ENCODE results near the gene DDX10. TPM values are rescaled to one million over a fixed set of nuclear protein-coding genes. Genes with fewer than 3 reads are reported as not detected.

The DDX10 gene
- total RNA-seq, 1 experiment from 2014 or later = 43.4 TPM

GRCh38 chr11:108934289-108934688 lies 269.4 kb downstream of the DDX10 start:
- Histone ChIP-seq H3K36me3 (no peaks in the 10 kb centered on the region), H3K27ac (no peak overlapping the region), H3K4me3 (no peak overlapping the region), H3K27me3 (no peaks in the 10 kb centered on the region), H3K9me3 (replicated peaks) (no peaks in the 10 kb centered on the region), H3K4me1 (no peaks in the 10 kb centered on the region)
- DNase-seq = no peak

- Histone ChIP-seq H3K36me3 (no peaks in the 10 kb centered on the region), H3K27ac (no peak overlapping the region), H3K27me3 (no peaks in the 10 kb centered on the region), H3K9me3 (replicated peaks) (no peaks in the 10 kb centered on the region), H3K4me3 (no peak overlapping the region), H3K4me1 (no peaks in the 10 kb centered on the region)
- DNase-seq = no peak
Observed at GRCh38 chr11:108934696-108935095, 269.8 kb downstream of the DDX10 start.

- Histone ChIP-seq H3K4me1 (no peaks in the 10 kb centered on the region), H3K9me3 (replicated peaks) (no peaks in the 10 kb centered on the region), H3K4me3 (no peak overlapping the region), H3K36me3 (no peaks in the 10 kb centered on the region), H3K27me3 (no peaks in the 10 kb centered on the region), H3K27ac (no peak overlapping the region)
- no peak for DNase-seq
Observed at GRCh38 chr11:108937746-108938145, 272.9 kb downstream of the DDX10 start.

- Histone ChIP-seq H3K4me1 (no peaks in the 10 kb centered on the region), H3K4me3 (no peak overlapping the region), H3K9me3 (replicated peaks) (no peaks in the 10 kb centered on the region), H3K36me3 (no peaks in the 10 kb centered on the region), H3K27ac (no peak overlapping the region), H3K27me3 (no peaks in the 10 kb centered on the region)
- DNase-seq = no peak
Observed at GRCh38 chr11:108938604-108939003, 273.7 kb downstream of the DDX10 start.

- H3K36me3 ChIP-seq = no peaks in the 10 kb centered on the region
- no peaks in the 10 kb centered on the region for H3K4me1 ChIP-seq
- no peak overlapping the region for H3K27ac ChIP-seq
- DNase-seq = no peak
- no peaks in the 10 kb centered on the region for H3K27me3 ChIP-seq
- H3K9me3 ChIP-seq (replicated peaks) = no peaks in the 10 kb centered on the region
- H3K4me3 ChIP-seq = no peak overlapping the region
Observed at GRCh38 chr11:108939135-108939534, 274.3 kb downstream of the DDX10 start.

GRCh38 chr11:108943853-108944252 lies 279.0 kb downstream of the DDX10 start:
- no peaks in the 10 kb centered on the region for H3K36me3 ChIP-seq
- H3K4me1 ChIP-seq = no peaks in the 10 kb centered on the region
- no peak overlapping the region for H3K27ac ChIP-seq
- no peaks in the 10 kb centered on the region for H3K27me3 ChIP-seq
- no peaks in the 10 kb centered on the region for H3K9me3 ChIP-seq (replicated peaks)
- no peak for DNase-seq
- H3K4me3 ChIP-seq = no peak overlapping the region

GRCh38 chr11:108944471-108945178 lies 279.8 kb downstream of the DDX10 start:
- no peak overlapping the region for H3K4me3 ChIP-seq
- H3K4me1 ChIP-seq = no peaks in the 10 kb centered on the region
- H3K36me3 ChIP-seq = no peaks in the 10 kb centered on the region
- no peak overlapping the region for H3K27ac ChIP-seq
- DNase-seq = no peak
- no peaks in the 10 kb centered on the region for H3K27me3 ChIP-seq
- no peaks in the 10 kb centered on the region for H3K9me3 ChIP-seq (replicated peaks)

GRCh38 chr11:108945341-108945740 lies 280.5 kb downstream of the DDX10 start:
- DNase-seq = no peak
- H3K27ac ChIP-seq = no peak overlapping the region
- H3K9me3 ChIP-seq (replicated peaks) = no peaks in the 10 kb centered on the region
- H3K4me3 ChIP-seq = no peak overlapping the region
- no peaks in the 10 kb centered on the region for H3K27me3 ChIP-seq
- no peaks in the 10 kb centered on the region for H3K4me1 ChIP-seq
- no peaks in the 10 kb centered on the region for H3K36me3 ChIP-seq

- DNase-seq = no peak
Observed at GRCh38 chr11:108947654-108948570, 283.0 kb downstream of the DDX10 start.

GRCh38 chr11:108958368-108959104 lies 293.7 kb downstream of the DDX10 start:
- Histone ChIP-seq H3K36me3 (no peaks in the 10 kb centered on the region), H3K27me3 (no peaks in the 10 kb centered on the region), H3K4me3 (no peak overlapping the region), H3K27ac (no peak overlapping the region), H3K9me3 (replicated peaks) (no peaks in the 10 kb centered on the region), H3K4me1 (no peaks in the 10 kb centered on the region)
- no peak for DNase-seq

More at GRCh38 chr11:108947654-108948570, 283.0 kb downstream of the DDX10 start:
- Histone ChIP-seq H3K27me3 (no peaks in the 10 kb centered on the region), H3K4me1 (no peaks in the 10 kb centered on the region), H3K36me3 (no peaks in the 10 kb centered on the region), H3K9me3 (replicated peaks) (no peaks in the 10 kb centered on the region), H3K27ac (no peak overlapping the region), H3K4me3 (no peak overlapping the region)

GRCh38 chr11:108959105-108959761 lies 294.4 kb downstream of the DDX10 start:
- DNase-seq = no peak
- no peak overlapping the region for H3K4me3 ChIP-seq
- H3K9me3 ChIP-seq (replicated peaks) = no peaks in the 10 kb centered on the region
- H3K4me1 ChIP-seq = no peaks in the 10 kb centered on the region
- no peak overlapping the region for H3K27ac ChIP-seq
- no peaks in the 10 kb centered on the region for H3K36me3 ChIP-seq
- no peaks in the 10 kb centered on the region for H3K27me3 ChIP-seq

GRCh38 chr11:108959874-108960273 lies 295.0 kb downstream of the DDX10 start:
- Histone ChIP-seq H3K27me3 (no peaks in the 10 kb centered on the region), H3K4me3 (no peak overlapping the region), H3K27ac (no peak overlapping the region), H3K36me3 (no peaks in the 10 kb centered on the region), H3K9me3 (replicated peaks) (no peaks in the 10 kb centered on the region), H3K4me1 (no peaks in the 10 kb centered on the region)
- no peak for DNase-seq

- no peak overlapping the region for H3K27ac ChIP-seq
- H3K36me3 ChIP-seq = no peaks in the 10 kb centered on the region
- H3K27me3 ChIP-seq = no peaks in the 10 kb centered on the region
- H3K4me3 ChIP-seq = no peak overlapping the region
- no peak for DNase-seq
- H3K9me3 ChIP-seq (replicated peaks) = no peaks in the 10 kb centered on the region
- H3K4me1 ChIP-seq = no peaks in the 10 kb centered on the region
Observed at GRCh38 chr11:108960501-108960900, 295.6 kb downstream of the DDX10 start.

GRCh38 chr11:108961095-108961494 lies 296.2 kb downstream of the DDX10 start:
- no peaks in the 10 kb centered on the region for H3K36me3 ChIP-seq
- H3K4me3 ChIP-seq = no peak overlapping the region
- no peak overlapping the region for H3K27ac ChIP-seq
- H3K9me3 ChIP-seq (replicated peaks) = no peaks in the 10 kb centered on the region
- H3K27me3 ChIP-seq = no peaks in the 10 kb centered on the region
- H3K4me1 ChIP-seq = no peaks in the 10 kb centered on the region
- no peak for DNase-seq
